ENCODE data around the gene UBA1.

The UBA1 gene

DNA sequence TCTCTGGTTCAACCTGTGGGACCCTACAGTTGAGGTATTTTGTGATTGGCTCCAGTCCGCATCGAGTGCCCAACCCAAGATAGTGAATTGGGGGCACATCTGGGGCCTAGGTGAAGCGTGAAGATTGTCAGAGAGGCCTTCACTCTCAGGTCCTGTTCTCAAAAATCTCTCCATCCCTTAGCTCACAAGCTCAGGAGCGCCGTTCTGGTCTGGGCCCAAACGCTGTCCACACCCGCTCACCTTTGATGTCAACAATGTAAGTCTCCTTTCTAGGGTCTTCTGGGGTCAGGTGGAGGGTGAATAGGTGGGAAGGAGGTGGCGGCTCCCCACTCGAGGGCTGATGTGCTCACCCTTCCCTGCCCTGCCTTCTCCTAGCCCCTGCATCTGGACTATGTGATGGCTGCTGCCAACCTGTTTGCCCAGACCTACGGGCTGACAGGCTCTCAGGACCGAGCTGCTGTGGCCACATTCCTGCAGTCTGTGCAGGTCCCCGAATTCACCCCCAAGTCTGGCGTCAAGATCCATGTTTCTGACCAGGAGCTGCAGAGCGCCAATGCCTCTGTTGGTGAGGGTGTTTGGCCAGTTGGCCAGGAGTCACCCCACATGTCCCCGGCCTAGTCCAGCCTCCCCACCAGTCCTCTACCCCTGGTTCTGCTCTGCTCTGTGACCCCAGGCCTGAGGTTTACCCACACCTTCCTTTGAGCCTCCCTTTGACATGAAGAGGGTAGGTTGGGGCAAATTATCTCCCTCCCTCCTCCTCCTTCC, 17.2 kb downstream of the UBA1 start:
- no peak overlapping the region for H3K4me3 ChIP-seq (ENCODE audit: low read length)
- no peak for DNase-seq (ENCODE audit: low read depth)
- TF ChIP-seq, protein P1, sequence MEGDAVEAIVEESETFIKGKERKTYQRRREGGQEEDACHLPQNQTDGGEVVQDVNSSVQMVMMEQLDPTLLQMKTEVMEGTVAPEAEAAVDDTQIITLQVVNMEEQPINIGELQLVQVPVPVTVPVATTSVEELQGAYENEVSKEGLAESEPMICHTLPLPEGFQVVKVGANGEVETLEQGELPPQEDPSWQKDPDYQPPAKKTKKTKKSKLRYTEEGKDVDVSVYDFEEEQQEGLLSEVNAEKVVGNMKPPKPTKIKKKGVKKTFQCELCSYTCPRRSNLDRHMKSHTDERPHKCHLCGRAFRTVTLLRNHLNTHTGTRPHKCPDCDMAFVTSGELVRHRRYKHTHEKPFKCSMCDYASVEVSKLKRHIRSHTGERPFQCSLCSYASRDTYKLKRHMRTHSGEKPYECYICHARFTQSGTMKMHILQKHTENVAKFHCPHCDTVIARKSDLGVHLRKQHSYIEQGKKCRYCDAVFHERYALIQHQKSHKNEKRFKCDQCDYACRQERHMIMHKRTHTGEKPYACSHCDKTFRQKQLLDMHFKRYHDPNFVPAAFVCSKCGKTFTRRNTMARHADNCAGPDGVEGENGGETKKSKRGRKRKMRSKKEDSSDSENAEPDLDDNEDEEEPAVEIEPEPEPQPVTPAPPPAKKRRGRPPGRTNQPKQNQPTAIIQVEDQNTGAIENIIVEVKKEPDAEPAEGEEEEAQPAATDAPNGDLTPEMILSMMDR (conservative IDR thresholded peaks at IDR 0.05; ENCODE audit: low read depth, low read length) = no peak

DNA sequence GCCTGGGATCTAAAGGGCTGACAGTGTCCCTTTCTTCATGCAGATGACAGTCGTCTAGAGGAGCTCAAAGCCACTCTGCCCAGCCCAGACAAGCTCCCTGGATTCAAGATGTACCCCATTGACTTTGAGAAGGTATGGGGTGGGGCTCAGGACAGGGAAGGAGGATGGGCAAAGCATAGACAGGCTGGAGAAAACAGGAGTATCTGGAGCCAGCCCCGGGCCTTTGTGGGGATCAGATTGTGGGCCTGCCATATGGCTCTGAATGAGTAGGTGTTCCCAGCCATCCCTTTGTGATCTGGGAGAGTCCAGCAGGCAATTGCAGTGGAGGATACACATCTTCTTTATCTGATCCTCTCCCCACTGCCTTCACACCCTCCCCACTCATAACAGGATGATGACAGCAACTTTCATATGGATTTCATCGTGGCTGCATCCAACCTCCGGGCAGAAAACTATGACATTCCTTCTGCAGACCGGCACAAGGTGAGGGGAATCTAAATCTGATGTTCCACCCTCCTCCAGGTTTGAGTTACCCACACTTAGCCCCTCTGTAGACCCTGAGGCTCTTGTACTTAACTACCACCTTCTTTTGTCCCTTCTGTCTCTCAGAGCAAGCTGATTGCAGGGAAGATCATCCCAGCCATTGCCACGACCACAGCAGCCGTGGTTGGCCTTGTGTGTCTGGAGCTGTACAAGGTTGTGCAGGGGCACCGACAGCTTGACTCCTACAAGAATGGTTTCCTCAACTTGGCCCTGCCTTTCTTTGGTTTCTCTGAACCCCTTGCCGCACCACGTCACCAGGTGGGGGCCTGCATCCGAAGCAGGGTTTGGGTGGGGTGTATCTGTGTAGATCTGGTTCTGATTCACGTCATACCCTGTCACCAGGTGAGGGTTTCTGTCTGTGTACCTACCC, 19.0 kb downstream of the UBA1 start:
- TF ChIP-seq, protein P1 (conservative IDR thresholded peaks at IDR 0.05; ENCODE audit: low read depth, low read length) = no peak
- no peak overlapping the region for H3K4me3 ChIP-seq (ENCODE audit: low read length)
- DNase-seq (ENCODE audit: low read depth) = no peak

DNA sequence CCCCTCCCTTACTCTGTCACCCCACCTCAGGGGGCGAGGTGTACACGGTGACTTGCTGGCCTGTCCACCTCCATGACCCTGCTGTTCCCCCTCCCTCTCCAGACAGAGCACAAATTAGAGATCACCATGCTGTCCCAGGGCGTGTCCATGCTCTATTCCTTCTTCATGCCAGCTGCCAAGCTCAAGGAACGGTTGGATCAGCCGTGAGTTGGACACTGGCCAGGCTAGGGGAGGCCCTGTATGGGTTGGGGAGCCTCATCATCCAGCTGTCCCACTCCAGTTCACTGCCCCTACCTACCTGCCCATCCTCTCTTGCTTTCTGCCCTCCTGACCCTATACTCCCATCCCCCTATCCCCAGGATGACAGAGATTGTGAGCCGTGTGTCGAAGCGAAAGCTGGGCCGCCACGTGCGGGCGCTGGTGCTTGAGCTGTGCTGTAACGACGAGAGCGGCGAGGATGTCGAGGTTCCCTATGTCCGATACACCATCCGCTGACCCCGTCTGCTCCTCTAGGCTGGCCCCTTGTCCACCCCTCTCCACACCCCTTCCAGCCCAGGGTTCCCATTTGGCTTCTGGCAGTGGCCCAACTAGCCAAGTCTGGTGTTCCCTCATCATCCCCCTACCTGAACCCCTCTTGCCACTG, 20.9 kb downstream of the UBA1 start:
- no peak for DNase-seq (ENCODE audit: low read depth)
- H3K4me3 ChIP-seq (ENCODE audit: low read length) = no peak overlapping the region
- TF ChIP-seq, protein P1 (conservative IDR thresholded peaks at IDR 0.05; ENCODE audit: low read depth, low read length) = no peak

DNA sequence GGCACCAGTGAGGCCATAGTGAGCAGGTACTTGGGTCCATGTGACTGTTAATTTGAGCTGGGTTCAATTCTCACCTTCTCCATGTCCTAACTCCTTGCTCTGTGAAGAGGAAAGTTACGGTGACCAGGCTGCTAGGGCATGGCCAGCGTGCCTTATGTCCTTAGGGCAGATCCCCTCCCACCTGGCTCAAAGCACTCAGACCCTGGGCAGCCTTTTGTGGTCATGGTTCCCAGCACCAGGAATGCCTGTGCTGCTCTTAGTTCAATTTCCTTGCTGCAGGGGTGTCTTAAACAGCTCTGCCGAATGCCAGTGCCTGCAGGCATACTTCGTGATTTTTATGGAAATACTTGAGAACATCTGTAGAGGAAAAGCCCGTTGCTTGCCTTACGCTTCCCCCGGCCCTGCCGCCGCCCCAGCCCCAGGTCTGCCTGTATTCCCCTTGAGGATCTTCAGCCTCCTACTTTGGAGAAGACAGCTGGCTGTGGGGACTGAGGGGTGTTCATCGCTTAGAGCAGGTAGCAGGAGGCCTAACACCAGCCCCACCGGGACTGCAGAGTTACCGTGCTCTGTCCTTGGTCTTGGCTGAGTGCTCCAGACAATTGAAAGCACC, 21.8 kb downstream of the UBA1 start:
- no peak overlapping the region for H3K4me3 ChIP-seq (ENCODE audit: low read length)
- TF ChIP-seq, protein P1 (conservative IDR thresholded peaks at IDR 0.05; ENCODE audit: low read depth, low read length) = no peak

DNA sequence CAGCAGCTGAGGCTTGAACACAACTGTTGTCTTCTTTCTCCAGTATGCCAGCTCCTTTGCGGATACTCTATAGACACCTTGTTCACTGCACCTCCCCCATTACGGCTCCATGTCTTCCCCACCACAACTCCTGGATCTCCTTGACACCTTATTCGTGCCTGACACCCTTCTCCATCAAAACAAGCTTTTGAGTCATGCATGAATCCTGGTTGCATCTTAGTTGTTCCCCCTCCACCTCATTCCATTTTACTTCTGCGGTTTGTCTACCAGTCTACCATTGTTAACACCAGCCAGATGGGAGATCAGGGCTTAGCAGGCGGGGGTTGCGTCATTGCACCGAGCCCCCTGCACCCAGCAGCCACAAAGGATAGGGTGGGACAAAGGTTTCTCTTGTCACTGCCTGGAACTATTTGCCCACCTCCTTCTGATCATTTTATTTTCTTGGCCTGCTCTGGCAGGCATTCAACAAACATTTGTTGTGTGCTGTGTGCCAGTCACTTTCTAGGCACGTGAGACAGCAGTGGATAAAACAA, 22.8 kb downstream of the UBA1 start:
- DNase-seq (ENCODE audit: low read depth) = no peak
- no peak overlapping the region for H3K4me3 ChIP-seq (ENCODE audit: low read length)
- TF ChIP-seq, protein P1 (conservative IDR thresholded peaks at IDR 0.05; ENCODE audit: low read depth, low read length) = no peak

More for the DNA sequence above, 21.8 kb downstream of the UBA1 start:
- no peak for DNase-seq (ENCODE audit: low read depth)

DNA sequence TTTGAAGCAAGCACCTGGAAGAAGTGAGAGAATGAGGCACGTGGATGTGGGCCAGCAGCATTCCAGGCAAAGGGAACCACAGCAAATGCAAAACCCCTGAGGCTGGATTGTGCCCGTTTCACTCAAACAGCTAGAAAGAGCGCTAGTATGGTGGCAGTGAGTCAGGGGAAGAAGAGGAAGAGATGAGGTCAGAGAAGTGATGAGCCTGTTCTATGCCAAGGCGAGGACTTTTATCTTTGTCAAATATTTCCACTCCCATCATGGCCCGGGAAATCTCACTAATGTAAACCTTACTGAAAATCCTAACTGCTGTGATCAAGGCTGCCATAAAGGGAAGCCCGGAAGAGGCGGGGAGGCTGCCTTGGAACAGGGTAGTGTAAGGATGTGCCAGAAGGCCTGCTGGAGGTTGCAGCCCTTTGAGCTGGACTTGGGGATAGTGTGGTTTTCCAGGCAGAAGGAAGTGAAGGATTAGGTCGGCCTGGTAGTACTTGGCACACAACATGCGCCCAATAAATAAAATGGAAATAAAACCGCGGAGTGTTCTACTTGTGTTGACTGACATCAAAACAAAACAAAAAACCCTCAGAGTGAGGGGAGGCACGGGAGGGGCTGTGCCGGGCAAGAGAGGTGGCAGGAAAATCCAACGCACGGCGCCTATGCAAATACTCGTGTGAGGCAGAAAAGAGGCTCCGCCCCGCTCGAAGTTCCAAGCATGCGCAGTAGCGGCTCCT, 23.7 kb downstream of the UBA1 start:
- TF ChIP-seq, protein P1 (conservative IDR thresholded peaks at IDR 0.05; ENCODE audit: low read depth, low read length) = no peak

More for the DNA sequence above, 23.7 kb downstream of the UBA1 start:
- H3K4me3 ChIP-seq (ENCODE audit: low read length) = peak overlapping the region; percentile 32
- DNase-seq (ENCODE audit: low read depth) = no peak
